ENCODE results near the gene CSF3.
"Not testable (repeated sequence)": the region's sequence is repeated elsewhere in the genome, so short reads cannot be mapped to it uniquely, and the experiment has no call there.

The CSF3 gene

DNA sequence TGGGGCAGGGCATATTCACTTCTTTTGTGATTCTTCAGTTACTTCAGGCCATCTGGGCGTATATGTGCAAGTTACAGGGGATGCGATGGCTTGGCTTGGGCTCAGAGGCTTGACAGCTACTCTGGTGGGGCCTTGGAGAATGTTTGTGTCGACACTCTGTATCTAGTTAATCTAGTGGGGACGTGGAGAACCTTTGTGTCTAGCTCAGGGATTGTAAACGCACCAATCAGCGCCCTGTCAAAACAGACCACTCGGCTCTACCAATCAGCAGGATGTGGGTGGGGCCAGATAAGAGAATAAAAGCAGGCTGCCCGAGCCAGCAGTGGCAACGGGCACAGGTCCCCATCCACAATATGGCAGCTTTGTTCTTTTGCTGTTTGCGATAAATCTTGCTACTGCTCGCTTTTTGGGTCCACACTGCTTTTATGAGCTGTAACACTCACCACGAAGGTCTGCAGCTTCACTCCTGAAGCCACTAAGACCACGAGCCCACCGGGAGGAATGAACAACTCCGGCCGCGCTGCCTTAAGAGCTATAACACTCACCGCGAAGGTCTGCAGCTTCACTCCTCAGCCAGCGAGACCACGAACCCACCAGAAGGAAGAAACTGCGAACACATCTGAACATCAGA is 3.1 kb upstream of the CSF3 start:
- not testable (repeated sequence) for H3K9me3 Mint-ChIP-seq; H3K36me3 Mint-ChIP-seq (ENCODE audit: low read depth); H3K4me1 Mint-ChIP-seq (ENCODE audit: low read depth); H3K4me3 Mint-ChIP-seq; H3K27ac Mint-ChIP-seq; H3K27me3 Mint-ChIP-seq

DNA sequence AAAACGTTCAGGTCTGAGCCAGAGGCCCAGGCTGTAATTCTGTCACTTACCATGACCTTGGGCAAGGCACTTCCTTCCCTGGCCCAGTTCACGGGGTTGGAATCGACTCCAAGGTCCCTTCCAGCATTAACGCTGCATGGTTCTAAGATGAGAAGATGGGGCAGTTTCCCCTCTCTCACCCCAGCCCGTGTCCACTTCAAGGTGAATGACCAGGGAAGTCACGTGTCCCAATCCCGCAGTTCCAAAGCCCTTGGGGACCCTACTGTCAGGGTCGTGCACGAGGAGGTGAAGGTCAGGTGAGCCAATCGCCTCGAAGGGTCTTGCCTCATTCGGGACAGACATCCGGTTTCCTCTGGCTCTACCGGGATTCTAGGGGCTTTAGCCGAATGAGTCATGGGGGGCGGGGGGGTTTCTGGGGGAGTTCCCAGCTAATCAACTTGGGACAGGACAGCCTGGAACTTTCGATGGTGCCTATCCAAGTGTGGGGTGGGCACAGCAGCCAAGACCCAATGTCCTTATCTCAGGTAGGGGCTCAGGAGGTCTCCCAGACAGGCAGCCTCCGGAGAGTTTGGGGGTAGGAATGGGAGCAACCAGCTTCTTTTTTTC is 762 bp upstream of the CSF3 start:
- Mint-ChIP-seq H3K27ac (no peak overlapping the region), H3K9me3 (no peaks in the 10 kb centered on the region), H3K4me1 (ENCODE audit: low read depth) (peaks cover 6% of the 10 kb centered on the region), H3K27me3 (no peaks in the 10 kb centered on the region), H3K36me3 (ENCODE audit: low read depth) (no peaks in the 10 kb centered on the region), H3K4me3 (no peak overlapping the region)

- H3K9me3 Mint-ChIP-seq = no peaks in the 10 kb centered on the region
- H3K4me3 Mint-ChIP-seq = no peak overlapping the region
- H3K27me3 Mint-ChIP-seq = no peaks in the 10 kb centered on the region
- H3K27ac Mint-ChIP-seq = no peak overlapping the region
- H3K36me3 Mint-ChIP-seq (ENCODE audit: low read depth) = peaks cover 10% of the 10 kb centered on the region
- no peaks in the 10 kb centered on the region for H3K4me1 Mint-ChIP-seq (ENCODE audit: low read depth)
Measured at GRCh38 chr17:40015998-40016985, 1.1 kb downstream of the CSF3 start.

DNA sequence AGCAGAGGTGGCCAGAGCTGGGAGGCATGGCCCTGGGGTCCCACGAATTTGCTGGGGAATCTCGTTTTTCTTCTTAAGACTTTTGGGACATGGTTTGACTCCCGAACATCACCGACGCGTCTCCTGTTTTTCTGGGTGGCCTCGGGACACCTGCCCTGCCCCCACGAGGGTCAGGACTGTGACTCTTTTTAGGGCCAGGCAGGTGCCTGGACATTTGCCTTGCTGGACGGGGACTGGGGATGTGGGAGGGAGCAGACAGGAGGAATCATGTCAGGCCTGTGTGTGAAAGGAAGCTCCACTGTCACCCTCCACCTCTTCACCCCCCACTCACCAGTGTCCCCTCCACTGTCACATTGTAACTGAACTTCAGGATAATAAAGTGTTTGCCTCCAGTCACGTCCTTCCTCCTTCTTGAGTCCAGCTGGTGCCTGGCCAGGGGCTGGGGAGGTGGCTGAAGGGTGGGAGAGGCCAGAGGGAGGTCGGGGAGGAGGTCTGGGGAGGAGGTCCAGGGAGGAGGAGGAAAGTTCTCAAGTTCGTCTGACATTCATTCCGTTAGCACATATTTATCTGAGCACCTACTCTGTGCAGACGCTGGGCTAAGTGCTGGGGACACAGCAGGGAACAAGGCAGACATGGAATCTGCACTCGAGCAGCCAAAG is 2.3 kb downstream of the CSF3 start:
- Mint-ChIP-seq H3K4me1 (ENCODE audit: low read depth) (no peaks in the 10 kb centered on the region), H3K9me3 (no peaks in the 10 kb centered on the region), H3K27me3 (no peaks in the 10 kb centered on the region), H3K27ac (no peak overlapping the region), H3K4me3 (no peak overlapping the region), H3K36me3 (ENCODE audit: low read depth) (peaks cover 20% of the 10 kb centered on the region)

DNA sequence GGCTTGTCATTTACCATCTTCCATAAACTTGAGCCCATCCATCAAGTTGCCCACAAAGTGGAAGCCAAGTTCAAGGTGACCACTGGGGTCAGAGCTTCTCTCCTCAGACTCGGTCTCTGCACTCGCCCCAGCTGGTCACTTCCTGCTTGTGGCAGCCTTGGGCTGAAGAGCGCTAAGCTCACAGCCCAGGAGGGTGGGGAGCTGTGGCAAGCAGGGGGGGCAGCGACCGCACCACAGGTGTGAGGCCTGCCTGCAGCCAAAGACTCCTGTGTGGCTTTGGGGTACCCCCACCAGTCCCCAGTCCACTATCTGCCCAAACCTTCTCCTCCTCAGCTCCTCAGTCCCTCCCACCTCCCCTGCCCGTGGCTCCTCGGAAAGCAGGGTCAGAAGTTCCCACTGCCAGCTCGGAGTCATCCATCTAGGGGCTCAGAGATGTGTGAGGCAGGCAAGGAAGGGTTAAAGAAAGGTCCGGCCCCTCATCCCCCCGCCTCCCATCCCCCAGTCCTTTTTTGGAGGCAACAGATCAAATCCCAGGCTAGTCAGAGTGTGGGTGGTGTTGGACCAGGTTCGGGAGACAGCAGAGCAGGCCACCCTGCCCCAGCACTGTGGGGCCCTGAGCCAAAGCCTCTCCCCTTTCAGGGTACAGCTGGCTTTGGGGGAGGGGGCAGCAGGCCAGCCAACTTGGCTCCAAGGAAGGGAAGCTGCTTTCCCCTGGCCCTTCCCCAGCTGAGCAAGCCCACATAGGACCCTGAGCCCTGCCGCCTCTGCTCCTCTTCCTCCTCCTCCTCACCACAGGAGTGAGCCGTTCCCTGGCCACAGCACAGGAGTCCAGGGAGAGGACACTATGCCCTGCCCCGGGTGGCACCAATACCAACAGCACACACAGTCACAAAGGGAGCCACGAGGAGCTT is 3.2 kb downstream of the CSF3 start:
- H3K9me3 Mint-ChIP-seq = no peaks in the 10 kb centered on the region
- H3K4me3 Mint-ChIP-seq = no peak overlapping the region
- no peaks in the 10 kb centered on the region for H3K27me3 Mint-ChIP-seq
- no peak overlapping the region for H3K27ac Mint-ChIP-seq
- peaks cover 23% of the 10 kb centered on the region for H3K36me3 Mint-ChIP-seq (ENCODE audit: low read depth)
- H3K4me1 Mint-ChIP-seq (ENCODE audit: low read depth) = no peaks in the 10 kb centered on the region

DNA sequence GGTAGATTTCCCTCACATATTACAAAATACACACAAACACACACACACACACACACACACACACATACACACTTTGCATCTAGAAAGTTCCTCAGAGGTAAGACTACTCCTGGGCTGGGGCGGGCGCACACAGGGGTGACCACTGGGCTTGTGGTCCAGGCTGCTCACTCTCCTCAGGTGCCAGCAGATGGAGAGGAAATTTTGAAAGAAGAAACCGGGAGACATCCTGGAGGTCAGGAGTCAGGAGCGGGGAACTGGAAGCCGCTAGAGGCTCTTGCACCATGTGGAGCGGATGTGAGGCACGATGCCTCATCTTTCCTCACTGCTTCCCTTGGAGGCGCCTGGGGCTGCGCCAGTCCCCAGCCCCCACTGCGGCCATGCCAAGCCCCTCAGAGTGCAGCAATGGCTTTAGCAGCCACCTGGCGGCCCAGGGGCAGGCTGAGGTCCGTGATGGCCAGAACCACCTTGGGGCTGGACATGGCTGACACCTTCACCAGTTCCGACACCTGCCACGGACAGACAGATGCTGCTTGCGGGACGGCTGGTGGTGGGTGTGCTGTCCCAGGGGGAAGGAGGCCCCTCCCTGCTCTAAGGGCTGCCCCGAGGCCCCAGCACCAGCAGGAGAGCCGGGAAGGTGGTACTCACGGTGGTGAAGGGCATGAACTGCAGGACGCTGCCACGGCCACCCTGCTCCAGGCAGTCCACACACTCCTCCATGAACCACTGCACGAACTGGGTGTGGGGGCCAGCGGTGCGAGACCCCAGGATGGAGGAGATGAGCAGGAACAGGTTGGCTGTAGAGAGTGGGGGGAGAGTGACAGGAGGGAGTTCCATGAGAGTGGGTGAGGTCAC is 4.1 kb downstream of the CSF3 start:
- no peak overlapping the region for H3K4me3 Mint-ChIP-seq
- H3K27ac Mint-ChIP-seq = no peak overlapping the region
- peaks cover 29% of the 10 kb centered on the region for H3K36me3 Mint-ChIP-seq (ENCODE audit: low read depth)

DNA sequence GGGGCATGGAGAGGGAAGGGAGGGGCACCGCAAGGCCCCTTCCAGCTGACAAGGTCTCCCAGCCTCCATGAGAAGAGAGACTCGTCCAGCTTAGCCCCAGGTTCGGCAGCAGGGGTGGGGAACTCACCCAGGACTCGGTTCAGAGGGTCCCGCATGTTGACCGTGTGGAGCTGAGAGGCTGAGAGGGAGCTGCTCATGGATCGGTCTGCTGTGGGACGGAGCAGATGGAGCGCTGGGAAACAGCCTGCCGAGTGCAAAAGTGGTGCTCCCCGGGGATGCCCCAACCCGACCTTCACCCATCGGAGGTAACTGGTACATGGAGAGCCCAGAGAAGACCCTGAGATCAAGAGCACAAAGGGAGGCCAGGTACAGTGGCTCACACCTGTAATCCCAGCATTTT is 4.9 kb downstream of the CSF3 start:
- Mint-ChIP-seq H3K27ac (no peak overlapping the region), H3K4me1 (ENCODE audit: low read depth) (no peaks in the 10 kb centered on the region), H3K36me3 (ENCODE audit: low read depth) (peaks cover 34% of the 10 kb centered on the region), H3K27me3 (no peaks in the 10 kb centered on the region), H3K9me3 (no peaks in the 10 kb centered on the region), H3K4me3 (no peak overlapping the region)

More for the DNA sequence above, 4.1 kb downstream of the CSF3 start:
- no peaks in the 10 kb centered on the region for H3K9me3 Mint-ChIP-seq
- no peaks in the 10 kb centered on the region for H3K27me3 Mint-ChIP-seq
- H3K4me1 Mint-ChIP-seq (ENCODE audit: low read depth) = no peaks in the 10 kb centered on the region

DNA sequence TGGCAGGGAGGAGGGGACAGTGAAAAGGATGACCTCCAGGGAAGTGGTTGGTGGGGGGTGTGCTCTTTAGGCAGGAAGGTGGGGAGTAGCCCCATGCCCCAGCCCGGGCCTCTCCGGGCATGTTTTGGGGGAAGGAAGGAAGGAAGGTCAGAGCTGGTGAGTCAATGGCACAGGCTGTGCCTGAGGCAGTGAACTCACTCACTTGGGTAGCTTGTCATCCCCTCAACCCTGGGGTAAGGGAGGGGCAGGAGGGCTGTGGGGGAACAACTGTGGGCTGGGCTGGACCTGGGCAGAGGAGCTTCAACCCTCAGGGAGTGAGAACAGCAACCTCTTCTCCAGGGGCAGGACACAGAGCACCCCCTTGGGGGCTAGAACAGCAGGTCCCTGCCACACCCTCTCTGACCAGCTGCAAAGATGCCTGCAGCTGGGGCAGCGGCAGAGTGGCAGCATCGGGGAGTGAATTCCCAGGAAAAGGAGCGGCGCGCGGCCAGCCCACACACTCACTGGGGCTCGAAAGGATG is 6.3 kb downstream of the CSF3 start:
- H3K27me3 Mint-ChIP-seq = no peaks in the 10 kb centered on the region
- no peak overlapping the region for H3K4me3 Mint-ChIP-seq
- no peak overlapping the region for H3K27ac Mint-ChIP-seq
- H3K9me3 Mint-ChIP-seq = no peaks in the 10 kb centered on the region
- H3K36me3 Mint-ChIP-seq (ENCODE audit: low read depth) = peaks cover 48% of the 10 kb centered on the region
- H3K4me1 Mint-ChIP-seq (ENCODE audit: low read depth) = peaks cover 9% of the 10 kb centered on the region

DNA sequence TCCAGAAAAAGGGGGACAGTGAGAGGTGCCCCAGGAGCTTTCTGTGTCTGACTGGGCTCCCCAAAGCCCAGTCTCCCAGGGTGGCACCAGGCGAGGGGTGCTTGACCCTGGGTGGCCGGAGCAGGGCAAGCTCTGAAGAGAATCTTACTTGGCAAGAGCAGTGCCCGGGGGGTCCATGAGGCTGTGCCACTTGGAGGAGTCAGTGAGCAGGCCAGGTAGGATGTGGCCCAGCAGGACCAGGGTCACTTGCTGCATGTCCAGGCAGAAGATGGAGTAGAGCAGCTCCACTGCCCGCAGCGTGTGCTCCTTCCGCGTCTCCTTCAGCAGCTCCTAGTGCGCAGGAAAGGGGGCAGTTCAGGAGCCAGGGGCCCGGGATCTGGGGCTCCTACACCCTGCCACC is 7.3 kb downstream of the CSF3 start:
- peaks cover 10% of the 10 kb centered on the region for H3K4me1 Mint-ChIP-seq (ENCODE audit: low read depth)
- H3K27me3 Mint-ChIP-seq = no peaks in the 10 kb centered on the region
- H3K9me3 Mint-ChIP-seq = no peaks in the 10 kb centered on the region
- no peak overlapping the region for H3K27ac Mint-ChIP-seq
- H3K36me3 Mint-ChIP-seq (ENCODE audit: low read depth) = peaks cover 49% of the 10 kb centered on the region
- H3K4me3 Mint-ChIP-seq = no peak overlapping the region

GRCh38 chr17:40022961-40023541 is 7.8 kb downstream of the CSF3 start:
- no peaks in the 10 kb centered on the region for H3K9me3 Mint-ChIP-seq
- H3K4me3 Mint-ChIP-seq = no peak overlapping the region
- peaks cover 10% of the 10 kb centered on the region for H3K4me1 Mint-ChIP-seq (ENCODE audit: low read depth)
- no peak overlapping the region for H3K27ac Mint-ChIP-seq
- H3K36me3 Mint-ChIP-seq (ENCODE audit: low read depth) = peaks cover 49% of the 10 kb centered on the region
- H3K27me3 Mint-ChIP-seq = no peaks in the 10 kb centered on the region

- H3K36me3 Mint-ChIP-seq (ENCODE audit: low read depth) = peaks cover 51% of the 10 kb centered on the region
- H3K4me1 Mint-ChIP-seq (ENCODE audit: low read depth) = peaks cover 10% of the 10 kb centered on the region
- H3K27me3 Mint-ChIP-seq = no peaks in the 10 kb centered on the region
- no peak overlapping the region for H3K27ac Mint-ChIP-seq
- H3K9me3 Mint-ChIP-seq = no peaks in the 10 kb centered on the region
- H3K4me3 Mint-ChIP-seq = no peak overlapping the region
Measured at GRCh38 chr17:40023590-40024292, 8.5 kb downstream of the CSF3 start.

DNA sequence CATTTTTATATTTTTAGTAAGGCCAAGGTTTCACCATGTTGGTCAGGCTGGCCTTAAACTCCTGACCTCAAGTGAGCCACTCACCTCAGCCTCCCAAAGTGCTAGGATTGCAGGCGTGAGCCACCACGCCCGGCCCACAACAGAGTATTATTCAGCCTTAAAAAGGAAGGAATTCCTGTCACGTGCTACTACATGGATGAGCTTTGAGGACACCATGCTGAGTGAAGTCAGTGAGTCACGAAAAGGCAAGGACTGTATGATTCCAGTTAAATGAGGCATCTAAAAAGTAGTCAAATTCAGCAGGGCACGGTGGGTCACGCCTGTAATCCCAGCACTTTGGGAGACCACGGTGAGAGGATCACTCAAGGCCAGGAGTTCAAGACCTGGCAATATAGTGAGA is 9.7 kb downstream of the CSF3 start:
- Mint-ChIP-seq H3K27me3 (no peaks in the 10 kb centered on the region), H3K36me3 (ENCODE audit: low read depth) (peaks cover 57% of the 10 kb centered on the region), H3K27ac (no peak overlapping the region), H3K9me3 (no peaks in the 10 kb centered on the region), H3K4me3 (no peak overlapping the region), H3K4me1 (ENCODE audit: low read depth) (peaks cover 10% of the 10 kb centered on the region)
